Measurements from ENCODE around the gene ENPP6. TPM values are rescaled to one million over a fixed set of nuclear protein-coding genes. Genes with fewer than 3 reads are reported as not detected.

Gene ENPP6
- total RNA-seq, 1 donor from 2014 or later = 0.41 TPM

DNA sequence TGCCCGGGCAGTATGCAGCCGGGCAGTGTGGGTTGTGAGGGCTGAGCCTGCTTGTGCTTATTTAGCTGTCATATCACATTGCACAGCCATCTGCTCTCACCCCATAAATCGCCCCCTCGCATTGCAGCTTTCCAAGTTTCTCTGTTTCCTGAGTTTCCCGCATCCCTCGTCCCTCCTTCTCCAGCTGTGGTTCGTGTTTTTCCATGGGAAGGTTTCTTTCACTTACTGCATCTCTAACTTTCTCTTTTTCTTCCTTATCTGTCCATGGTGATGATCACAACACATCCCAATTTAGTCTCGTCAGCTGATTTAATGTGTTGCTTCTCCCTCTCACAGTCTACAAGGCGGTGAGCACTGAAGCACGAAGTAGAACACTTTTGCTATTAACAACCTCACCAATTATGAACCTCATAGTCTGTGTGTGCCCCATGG is 118.1 kb downstream of the ENPP6 start:
- Mint-ChIP-seq H3K4me1 (ENCODE audit: unreplicated experiment) (peaks cover 2% of the 10 kb centered on the region), H3K9me3 (ENCODE audit: unreplicated experiment) (no peaks in the 10 kb centered on the region), H3K27ac (ENCODE audit: unreplicated experiment) (no peak overlapping the region)

DNA sequence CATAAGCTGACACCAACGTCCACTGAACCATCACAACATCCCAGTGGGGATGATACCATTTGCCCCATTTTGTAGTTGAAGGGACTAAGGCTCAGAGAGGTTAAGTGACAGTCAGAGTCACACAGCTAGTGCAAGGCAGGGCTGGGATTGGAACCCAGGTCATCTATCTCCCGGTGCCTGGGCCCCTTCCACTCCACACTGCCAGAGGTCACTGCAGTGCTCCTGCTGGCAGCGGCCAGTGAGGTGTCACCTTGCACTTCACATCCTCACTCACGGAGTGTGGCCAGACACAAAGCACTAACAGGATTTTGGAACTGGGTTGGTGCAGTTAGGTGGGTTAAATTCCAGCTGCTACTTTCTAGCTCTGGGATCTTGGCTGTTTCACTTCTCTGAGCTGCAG is 118.7 kb downstream of the ENPP6 start:
- Mint-ChIP-seq H3K27me3 (ENCODE audit: unreplicated experiment) (peaks cover 9% of the 10 kb centered on the region), H3K36me3 (ENCODE audit: low read depth, unreplicated experiment) (no peaks in the 10 kb centered on the region), H3K9me3 (ENCODE audit: unreplicated experiment) (no peaks in the 10 kb centered on the region), H3K4me3 (ENCODE audit: unreplicated experiment) (no peak overlapping the region), H3K4me1 (ENCODE audit: unreplicated experiment) (peaks cover 2% of the 10 kb centered on the region), H3K27ac (ENCODE audit: unreplicated experiment) (no peak overlapping the region)
- TF ChIP-seq, protein P1, sequence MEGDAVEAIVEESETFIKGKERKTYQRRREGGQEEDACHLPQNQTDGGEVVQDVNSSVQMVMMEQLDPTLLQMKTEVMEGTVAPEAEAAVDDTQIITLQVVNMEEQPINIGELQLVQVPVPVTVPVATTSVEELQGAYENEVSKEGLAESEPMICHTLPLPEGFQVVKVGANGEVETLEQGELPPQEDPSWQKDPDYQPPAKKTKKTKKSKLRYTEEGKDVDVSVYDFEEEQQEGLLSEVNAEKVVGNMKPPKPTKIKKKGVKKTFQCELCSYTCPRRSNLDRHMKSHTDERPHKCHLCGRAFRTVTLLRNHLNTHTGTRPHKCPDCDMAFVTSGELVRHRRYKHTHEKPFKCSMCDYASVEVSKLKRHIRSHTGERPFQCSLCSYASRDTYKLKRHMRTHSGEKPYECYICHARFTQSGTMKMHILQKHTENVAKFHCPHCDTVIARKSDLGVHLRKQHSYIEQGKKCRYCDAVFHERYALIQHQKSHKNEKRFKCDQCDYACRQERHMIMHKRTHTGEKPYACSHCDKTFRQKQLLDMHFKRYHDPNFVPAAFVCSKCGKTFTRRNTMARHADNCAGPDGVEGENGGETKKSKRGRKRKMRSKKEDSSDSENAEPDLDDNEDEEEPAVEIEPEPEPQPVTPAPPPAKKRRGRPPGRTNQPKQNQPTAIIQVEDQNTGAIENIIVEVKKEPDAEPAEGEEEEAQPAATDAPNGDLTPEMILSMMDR (IDR thresholded peaks at IDR 0.05; ENCODE audit: unreplicated experiment) = no peak
- DNase-seq (ENCODE audit: low spot score) = no peak

More for the DNA sequence above, 118.1 kb downstream of the ENPP6 start:
- TF ChIP-seq, protein P1 (IDR thresholded peaks at IDR 0.05; ENCODE audit: unreplicated experiment) = no peak
- DNase-seq (ENCODE audit: low spot score) = no peak
- no peak overlapping the region for H3K4me3 Mint-ChIP-seq (ENCODE audit: unreplicated experiment)
- peaks cover 9% of the 10 kb centered on the region for H3K27me3 Mint-ChIP-seq (ENCODE audit: unreplicated experiment)
- no peaks in the 10 kb centered on the region for H3K36me3 Mint-ChIP-seq (ENCODE audit: low read depth, unreplicated experiment)

DNA sequence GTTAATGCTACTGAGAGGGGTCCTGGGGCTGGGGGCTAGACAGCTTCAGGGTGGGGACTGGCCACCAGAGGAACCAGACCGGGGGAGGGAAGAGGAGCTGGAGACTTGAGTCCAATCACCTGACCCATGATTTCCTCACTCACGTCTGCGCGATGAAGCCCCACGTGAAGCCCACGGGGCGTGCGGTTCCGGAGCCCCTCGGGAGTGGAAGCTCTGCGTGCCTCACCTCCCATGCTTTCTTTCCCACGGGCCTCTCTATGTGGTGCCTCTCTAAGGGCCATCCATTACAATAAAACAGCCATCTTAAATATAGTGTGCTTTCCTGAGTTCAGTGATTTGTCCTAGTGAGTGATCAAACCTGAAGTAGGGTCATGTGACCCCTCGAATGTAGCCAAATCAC is 119.9 kb downstream of the ENPP6 start:
- Mint-ChIP-seq H3K36me3 (ENCODE audit: low read depth, unreplicated experiment) (no peaks in the 10 kb centered on the region), H3K4me1 (ENCODE audit: unreplicated experiment) (no peaks in the 10 kb centered on the region), H3K9me3 (ENCODE audit: unreplicated experiment) (no peaks in the 10 kb centered on the region), H3K4me3 (ENCODE audit: unreplicated experiment) (no peak overlapping the region), H3K27me3 (ENCODE audit: unreplicated experiment) (peaks cover 4% of the 10 kb centered on the region), H3K27ac (ENCODE audit: unreplicated experiment) (no peak overlapping the region)
- TF ChIP-seq, protein P1 (IDR thresholded peaks at IDR 0.05; ENCODE audit: unreplicated experiment) = no peak
- no peak for DNase-seq (ENCODE audit: low spot score)

DNA sequence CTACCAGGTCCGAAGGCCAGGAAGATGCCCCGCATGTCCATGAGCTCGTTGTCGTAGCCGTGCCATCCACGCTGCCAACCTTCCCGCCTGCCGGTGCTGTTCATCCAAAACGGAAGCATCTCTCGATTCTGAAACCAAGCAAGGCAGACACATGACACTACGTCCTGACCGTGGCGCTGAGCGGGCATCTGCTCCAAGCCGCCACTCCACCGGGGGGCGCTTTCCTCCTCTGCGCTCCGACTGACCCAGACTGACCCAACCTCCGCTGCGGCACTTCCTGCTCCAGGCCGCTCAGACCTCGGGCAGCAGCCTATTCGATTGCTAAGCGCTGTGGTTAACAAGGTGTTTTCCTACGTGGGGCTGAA is 120.5 kb downstream of the ENPP6 start:
- H3K27ac Mint-ChIP-seq (ENCODE audit: unreplicated experiment) = no peak overlapping the region
- H3K27me3 Mint-ChIP-seq (ENCODE audit: unreplicated experiment) = peaks cover 4% of the 10 kb centered on the region
- H3K9me3 Mint-ChIP-seq (ENCODE audit: unreplicated experiment) = no peaks in the 10 kb centered on the region
- TF ChIP-seq, protein P1 (IDR thresholded peaks at IDR 0.05; ENCODE audit: unreplicated experiment) = peak; percentile 23
- DNase-seq (ENCODE audit: low spot score) = peak; percentile 43
- no peaks in the 10 kb centered on the region for H3K36me3 Mint-ChIP-seq (ENCODE audit: low read depth, unreplicated experiment)
- H3K4me1 Mint-ChIP-seq (ENCODE audit: unreplicated experiment) = no peaks in the 10 kb centered on the region
- no peak overlapping the region for H3K4me3 Mint-ChIP-seq (ENCODE audit: unreplicated experiment)

DNA sequence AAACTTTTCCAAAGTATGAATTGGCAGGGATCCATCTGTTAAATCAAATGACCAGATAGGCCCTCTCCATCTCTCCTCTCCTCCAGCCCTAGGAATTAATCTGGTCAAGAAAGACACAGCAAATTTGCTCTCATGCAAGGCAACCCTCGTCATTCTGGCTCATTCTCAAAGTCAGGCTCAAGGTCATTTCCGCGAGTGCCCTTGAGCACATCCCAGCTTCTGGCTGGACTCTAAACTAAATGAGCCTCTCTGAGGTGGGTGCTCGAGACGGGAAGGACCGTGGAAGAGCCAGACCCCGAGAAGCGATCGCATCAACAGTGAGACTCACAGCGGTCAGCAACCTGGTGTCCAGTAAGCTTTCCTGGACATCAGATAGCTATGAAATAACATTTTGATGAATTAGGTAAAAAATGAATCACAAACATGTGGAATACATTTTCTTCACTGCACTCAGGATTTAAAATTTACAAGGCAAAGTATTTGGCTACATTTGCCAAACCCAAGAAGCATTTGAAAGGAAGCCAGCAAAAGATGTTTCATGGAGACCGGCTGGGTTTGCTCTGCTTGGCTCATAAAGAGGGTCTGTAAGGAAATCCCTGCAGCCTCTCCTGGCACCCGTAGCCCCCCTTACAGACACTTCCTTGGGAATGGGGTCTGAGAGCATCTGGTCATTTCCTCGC is 121.0 kb downstream of the ENPP6 start:
- H3K4me3 Mint-ChIP-seq (ENCODE audit: unreplicated experiment) = no peak overlapping the region
- no peak overlapping the region for H3K27ac Mint-ChIP-seq (ENCODE audit: unreplicated experiment)
- DNase-seq (ENCODE audit: low spot score) = no peak

More for the DNA sequence above, 121.0 kb downstream of the ENPP6 start:
- Mint-ChIP-seq H3K36me3 (ENCODE audit: low read depth, unreplicated experiment) (no peaks in the 10 kb centered on the region), H3K27me3 (ENCODE audit: unreplicated experiment) (peaks cover 4% of the 10 kb centered on the region), H3K9me3 (ENCODE audit: unreplicated experiment) (no peaks in the 10 kb centered on the region), H3K4me1 (ENCODE audit: unreplicated experiment) (no peaks in the 10 kb centered on the region)
- TF ChIP-seq, protein P1 (IDR thresholded peaks at IDR 0.05; ENCODE audit: unreplicated experiment) = no peak
